ENCODE results near the gene ZNF683. TPM values are rescaled to one million over a fixed set of nuclear protein-coding genes. Genes with fewer than 3 reads are reported as not detected.
"Not testable (repeated sequence)": the region's sequence is repeated elsewhere in the genome, so short reads cannot be mapped to it uniquely, and the experiment has no call there.

Gene ZNF683
- total RNA-seq, 1 experiment from 2014 or later, result not detected

- peak overlapping the region; percentile 90 for H2AFZ ChIP-seq (ENCODE audit: low read length)
- H3K9me2 ChIP-seq (replicated peaks; ENCODE audit: low read length), result no peaks in the 10 kb centered on the region
- TF ChIP-seq CTCF (conservative IDR thresholded peaks at IDR 0.05; ENCODE audit: low read depth, low read length), result no peak
- TF ChIP-seq EZH2phosphoT487 (IDR thresholded peaks at IDR 0.05; ENCODE audit: borderline replicate concordance, low read length), result no peak
- no peak for TF ChIP-seq EZH2 (IDR thresholded peaks at IDR 0.05; ENCODE audit: low read length, unreplicated experiment)
- no peak overlapping the region for H3K27ac ChIP-seq (ENCODE audit: low read length)
- DNase-seq (no peak), ATAC-seq (peak; percentile 29)
- peak overlapping the region; percentile 52 for H3K9ac ChIP-seq (ENCODE audit: low read length)
- no peaks in the 10 kb centered on the region for H3K79me2 ChIP-seq (ENCODE audit: low read length)
- BruUV-seq (replicated peaks), result TSS peak; percentile 53
- peak overlapping the region; percentile 86 for H3K4me2 ChIP-seq (ENCODE audit: low read length)
- H3K36me3 ChIP-seq (ENCODE audit: low read depth, low read length), result peaks cover 3% of the 10 kb centered on the region; the same call in 1 of the 2 replicates
- H3K27me3 ChIP-seq (ENCODE audit: low read length), result no peaks in the 10 kb centered on the region
- H3K4me1 ChIP-seq (ENCODE audit: insufficient read depth, low read length), result peaks cover 5% of the 10 kb centered on the region
- intact Hi-C loops (cut with micrococcal nuclease), result no loop called here
- no peaks in the 10 kb centered on the region for H3K9me3 ChIP-seq (ENCODE audit: low read length)
- ChIA-PET POLR2A (ENCODE audit: unreplicated experiment) (no interaction called here), CTCF (no interaction called here)
- no peaks in the 10 kb centered on the region for H3F3A ChIP-seq (ENCODE audit: low read length, unreplicated experiment)
- no peaks in the 10 kb centered on the region for H4K20me1 ChIP-seq (ENCODE audit: low read length)
- peak overlapping the region; percentile 89 for H3K4me3 ChIP-seq (ENCODE audit: low read length)
These were observed 36.6 kb downstream of the ZNF683 start for GRCh38 chr1:26335774-26336476.

DNA sequence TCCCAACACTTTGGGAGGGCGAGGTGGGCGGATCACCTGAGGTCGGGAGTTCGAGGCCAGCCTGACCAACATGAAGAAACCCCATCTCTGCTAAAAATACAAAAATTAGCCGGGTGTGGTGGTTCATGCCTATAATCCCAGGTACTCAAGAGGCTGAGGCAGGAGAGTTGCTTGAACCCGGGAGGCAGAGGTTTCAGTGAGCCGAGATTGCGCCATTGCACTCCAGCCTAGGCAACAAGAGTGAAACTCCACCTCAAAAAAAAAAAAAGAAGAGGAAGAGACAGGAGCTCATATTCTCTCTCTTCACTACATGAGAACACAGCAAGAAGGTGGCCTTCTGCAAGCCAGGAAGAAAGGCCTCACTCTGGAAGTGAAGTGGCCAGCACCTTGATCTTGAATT is 39.2 kb downstream of the ZNF683 start:
- CTCF ChIA-PET, result interaction anchor here (0.6 kb wide), 1 partner anchor 48 kb away, joined by 4 read pairs; no protein-coding TSS in a partner anchor
- H3K4me3 ChIP-seq (ENCODE audit: low read length); H3K27ac ChIP-seq (ENCODE audit: low read length); H3K9ac ChIP-seq (ENCODE audit: low read length); DNase-seq; H3K4me2 ChIP-seq (ENCODE audit: low read length); POLR2A ChIA-PET (ENCODE audit: unreplicated experiment); intact Hi-C loops (cut with micrococcal nuclease); H3K9me3 ChIP-seq (ENCODE audit: low read length); H3K36me3 ChIP-seq (ENCODE audit: low read depth, low read length); ATAC-seq; H3K9me2 ChIP-seq (replicated peaks; ENCODE audit: low read length); H3F3A ChIP-seq (ENCODE audit: low read length, unreplicated experiment); H3K27me3 ChIP-seq (ENCODE audit: low read length); H3K79me2 ChIP-seq (ENCODE audit: low read length); H4K20me1 ChIP-seq (ENCODE audit: low read length); H2AFZ ChIP-seq (ENCODE audit: low read length); BruUV-seq (replicated peaks); H3K4me1 ChIP-seq (ENCODE audit: insufficient read depth, low read length): not testable (repeated sequence)

DNA sequence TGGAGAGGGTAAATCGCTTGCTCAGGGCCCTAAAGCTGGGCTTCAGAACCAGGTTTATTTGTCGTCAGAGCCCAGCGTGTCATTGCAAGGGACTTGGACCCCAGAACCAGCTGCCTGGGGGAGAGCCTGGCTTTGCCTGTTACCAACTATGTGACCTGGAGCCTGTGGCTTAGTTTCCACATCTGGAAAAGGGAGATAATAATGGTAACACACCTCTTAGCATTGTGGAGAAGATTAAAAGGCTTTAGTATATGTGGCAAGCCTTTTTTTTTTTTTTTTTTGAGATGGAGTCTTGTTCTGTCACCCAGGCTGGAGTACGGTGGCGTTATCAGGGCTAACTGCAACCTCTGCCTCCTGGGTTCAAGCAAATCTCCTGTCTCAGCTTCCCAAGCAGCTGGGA is 42.3 kb downstream of the ZNF683 start:
- POLR2A ChIA-PET (ENCODE audit: unreplicated experiment), result no interaction called here
- ATAC-seq, result no peak
- BruUV-seq (replicated peaks), result no TSS peak

GRCh38 chr1:26329380-26329779 is 43.2 kb downstream of the ZNF683 start:
- H2AFZ ChIP-seq (ENCODE audit: low read length); ATAC-seq; POLR2A ChIA-PET (ENCODE audit: unreplicated experiment); H3F3A ChIP-seq (ENCODE audit: low read length, unreplicated experiment); BruUV-seq (replicated peaks); H3K27ac ChIP-seq (ENCODE audit: low read length); H4K20me1 ChIP-seq (ENCODE audit: low read length); H3K79me2 ChIP-seq (ENCODE audit: low read length); H3K4me2 ChIP-seq (ENCODE audit: low read length); H3K9me3 ChIP-seq (ENCODE audit: low read length); H3K4me1 ChIP-seq (ENCODE audit: insufficient read depth, low read length); H3K36me3 ChIP-seq (ENCODE audit: low read depth, low read length); CTCF ChIA-PET; DNase-seq; intact Hi-C loops (cut with micrococcal nuclease); H3K27me3 ChIP-seq (ENCODE audit: low read length); H3K4me3 ChIP-seq (ENCODE audit: low read length); H3K9ac ChIP-seq (ENCODE audit: low read length); H3K9me2 ChIP-seq (replicated peaks; ENCODE audit: low read length): not testable (repeated sequence)

More for the DNA sequence above, 42.3 kb downstream of the ZNF683 start:
- H3K9me2 ChIP-seq (replicated peaks; ENCODE audit: low read length), result no peaks in the 10 kb centered on the region
- H3K27ac ChIP-seq (ENCODE audit: low read length), result no peak overlapping the region
- intact Hi-C loops (cut with micrococcal nuclease), result no loop called here
- H4K20me1 ChIP-seq (ENCODE audit: low read length), result no peaks in the 10 kb centered on the region
- CTCF ChIA-PET, result no interaction called here
- no peaks in the 10 kb centered on the region for H3K9me3 ChIP-seq (ENCODE audit: low read length)
- H3K4me3 ChIP-seq (ENCODE audit: low read length), result no peak overlapping the region
- H3K27me3 ChIP-seq (ENCODE audit: low read length), result no peaks in the 10 kb centered on the region
- no peaks in the 10 kb centered on the region for H3K79me2 ChIP-seq (ENCODE audit: low read length)
- H3K9ac ChIP-seq (ENCODE audit: low read length), result no peak overlapping the region
- no peak for TF ChIP-seq CTCF (conservative IDR thresholded peaks at IDR 0.05; ENCODE audit: low read depth, low read length)
- no peaks in the 10 kb centered on the region for H3K4me1 ChIP-seq (ENCODE audit: insufficient read depth, low read length)
- H3K36me3 ChIP-seq (ENCODE audit: low read depth, low read length), result peaks cover 3% of the 10 kb centered on the region; the same call in 1 of the 2 replicates
- H2AFZ ChIP-seq (ENCODE audit: low read length), result no peak overlapping the region
- no peak for DNase-seq
- H3F3A ChIP-seq (ENCODE audit: low read length, unreplicated experiment), result no peaks in the 10 kb centered on the region
- H3K4me2 ChIP-seq (ENCODE audit: low read length), result no peak overlapping the region

All from PC-3 (cell line).